ENCODE data around the gene STAT3.

DNA sequence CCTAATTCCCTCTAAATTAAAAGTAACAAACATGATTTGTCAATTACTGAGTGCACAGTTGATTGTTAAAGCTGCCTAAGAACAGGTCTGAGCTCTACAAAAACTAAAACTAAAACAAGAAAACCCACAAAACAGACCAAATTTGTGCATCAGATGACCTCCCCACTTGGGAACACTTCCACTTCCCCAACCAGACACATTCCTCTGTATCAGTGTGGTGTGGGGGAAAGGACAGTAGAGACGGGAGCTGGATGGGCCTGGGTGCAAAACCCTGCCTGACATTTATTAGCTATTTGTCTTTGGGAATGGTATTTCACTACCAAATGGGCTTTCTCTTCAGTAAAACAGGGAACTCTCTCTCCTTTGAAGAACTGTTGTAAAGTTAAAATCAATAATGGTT is 29.8 kb downstream of the STAT3 start:
- TF ChIP-seq EZH2 (IDR thresholded peaks at IDR 0.05): no peak
- no peak for TF ChIP-seq POLR2AphosphoS5 (IDR thresholded peaks at IDR 0.05; ENCODE audit: borderline replicate concordance, low read depth, low read length)
- TF ChIP-seq FOXP2 (optimal IDR thresholded peaks at IDR 0.05; ENCODE audit: control extremely low read depth, extremely low read length, insufficient read depth): no peak

Measured in SK-N-MC (cell line).